GM10266 (cell line): ENCODE measurements around the gene TMEM214.

ENCODE experiments used
- DNase-seq: peaks from one replicate; pipeline ENCODE4 v3.0.0; 2012; ENCODE audit errors: extremely low spot score
- TF ChIP-seq, protein P1 (sequence below): IDR thresholded peaks from 2 replicates; pipeline ENCODE4 v1.5.1; 2012; ENCODE audit warnings: mild to moderate bottlenecking, low read depth; ENCODE audit not compliant: control insufficient read depth, insufficient read depth; ENCODE audit errors: missing control alignments

The TMEM214 gene

DNA sequence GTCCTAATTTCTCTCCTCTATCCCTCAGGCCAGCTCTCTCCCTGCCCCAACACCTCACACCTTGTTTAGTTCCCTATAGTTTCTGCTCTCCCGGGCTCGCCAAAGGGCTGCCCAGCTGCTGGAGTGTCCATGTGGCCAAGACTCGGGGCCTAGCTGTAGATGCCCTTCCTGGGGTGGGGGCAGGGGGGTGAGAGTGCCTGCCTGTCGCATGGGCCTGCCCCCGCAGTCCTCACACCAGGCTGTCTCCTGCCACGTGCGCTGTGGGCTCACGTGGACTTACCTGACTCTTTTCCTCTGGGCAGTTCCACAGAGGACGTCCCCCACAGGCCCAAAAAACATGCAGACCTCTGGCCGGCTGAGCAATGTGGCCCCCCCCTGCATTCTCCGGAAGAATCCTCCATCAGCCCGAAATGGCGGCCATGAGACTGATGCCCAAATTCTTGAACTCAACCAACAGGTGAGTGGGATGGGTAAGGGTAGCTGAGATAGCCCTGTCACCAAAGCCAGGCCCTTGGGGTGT lies 7.4 kb upstream of the TMEM214 start:
- no peak for DNase-seq
- TF ChIP-seq, protein P1, sequence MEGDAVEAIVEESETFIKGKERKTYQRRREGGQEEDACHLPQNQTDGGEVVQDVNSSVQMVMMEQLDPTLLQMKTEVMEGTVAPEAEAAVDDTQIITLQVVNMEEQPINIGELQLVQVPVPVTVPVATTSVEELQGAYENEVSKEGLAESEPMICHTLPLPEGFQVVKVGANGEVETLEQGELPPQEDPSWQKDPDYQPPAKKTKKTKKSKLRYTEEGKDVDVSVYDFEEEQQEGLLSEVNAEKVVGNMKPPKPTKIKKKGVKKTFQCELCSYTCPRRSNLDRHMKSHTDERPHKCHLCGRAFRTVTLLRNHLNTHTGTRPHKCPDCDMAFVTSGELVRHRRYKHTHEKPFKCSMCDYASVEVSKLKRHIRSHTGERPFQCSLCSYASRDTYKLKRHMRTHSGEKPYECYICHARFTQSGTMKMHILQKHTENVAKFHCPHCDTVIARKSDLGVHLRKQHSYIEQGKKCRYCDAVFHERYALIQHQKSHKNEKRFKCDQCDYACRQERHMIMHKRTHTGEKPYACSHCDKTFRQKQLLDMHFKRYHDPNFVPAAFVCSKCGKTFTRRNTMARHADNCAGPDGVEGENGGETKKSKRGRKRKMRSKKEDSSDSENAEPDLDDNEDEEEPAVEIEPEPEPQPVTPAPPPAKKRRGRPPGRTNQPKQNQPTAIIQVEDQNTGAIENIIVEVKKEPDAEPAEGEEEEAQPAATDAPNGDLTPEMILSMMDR: no peak

DNA sequence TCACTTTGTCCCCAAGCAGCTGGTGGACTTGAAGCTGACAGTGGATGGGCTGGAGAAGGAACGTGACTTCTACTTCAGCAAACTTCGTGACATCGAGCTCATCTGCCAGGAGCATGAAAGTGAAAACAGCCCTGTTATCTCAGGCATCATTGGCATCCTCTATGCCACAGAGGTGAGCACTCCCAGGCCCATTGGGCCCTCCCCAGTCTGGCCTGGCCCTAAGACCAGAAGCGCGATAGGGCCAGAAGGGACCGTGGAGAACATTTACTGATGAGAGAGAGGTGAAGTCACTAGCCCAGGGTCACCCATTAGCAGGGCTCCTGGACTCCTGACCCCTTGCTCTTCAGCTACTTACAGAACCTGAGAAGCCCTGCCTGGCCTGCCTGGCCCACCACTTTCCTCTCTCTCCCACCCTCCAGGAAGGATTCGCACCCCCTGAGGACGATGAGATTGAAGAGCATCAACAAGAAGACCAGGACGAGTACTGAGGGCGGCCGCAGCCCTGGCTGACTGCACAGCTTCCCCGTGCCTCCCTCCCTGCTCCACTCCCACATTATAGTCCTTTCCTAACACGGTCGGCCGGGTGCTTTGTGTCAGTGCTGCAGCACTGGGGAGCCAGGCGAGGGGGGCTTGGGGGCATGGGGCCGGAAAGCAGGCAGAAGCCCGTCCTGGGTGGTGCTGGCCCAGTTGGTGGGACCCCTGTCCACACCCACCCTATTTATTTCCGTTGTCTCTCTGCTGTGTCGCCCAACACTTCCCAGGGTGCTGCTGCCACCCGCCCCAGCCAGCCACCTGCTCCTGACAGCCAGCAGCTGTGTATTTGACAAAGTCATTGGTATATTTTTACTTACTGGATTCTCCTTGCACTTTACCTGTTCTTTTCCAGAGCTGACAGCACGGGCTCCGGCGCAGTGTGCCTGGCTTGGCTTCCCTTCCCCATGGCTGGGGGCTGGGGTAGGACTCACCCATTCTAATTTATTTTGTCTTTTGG lies 6.6 kb upstream of the TMEM214 start:
- TF ChIP-seq, protein P1: no peak
- no peak for DNase-seq

DNA sequence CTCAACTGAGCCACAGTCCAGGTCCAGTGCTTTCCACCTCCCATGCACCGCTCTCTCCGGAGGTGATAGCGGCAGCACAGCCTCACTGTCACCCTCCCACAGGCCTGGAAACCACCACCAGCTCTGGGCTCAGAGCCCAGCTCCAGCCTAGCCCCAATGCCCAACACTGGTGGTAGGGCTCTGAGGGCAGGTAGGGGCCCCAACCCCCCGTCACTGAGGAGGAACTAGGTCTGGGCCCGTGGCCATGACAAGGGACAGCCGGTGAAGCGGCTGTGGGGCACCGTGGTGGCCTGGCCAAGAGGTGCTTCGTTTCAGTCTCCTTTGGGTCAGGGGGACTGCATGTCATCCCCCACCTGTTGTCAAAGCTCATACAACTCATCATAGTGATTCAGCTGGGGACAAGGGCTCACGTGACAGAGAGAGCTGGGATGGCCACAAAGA lies 5.5 kb upstream of the TMEM214 start:
- no peak for DNase-seq
- TF ChIP-seq, protein P1: no peak

DNA sequence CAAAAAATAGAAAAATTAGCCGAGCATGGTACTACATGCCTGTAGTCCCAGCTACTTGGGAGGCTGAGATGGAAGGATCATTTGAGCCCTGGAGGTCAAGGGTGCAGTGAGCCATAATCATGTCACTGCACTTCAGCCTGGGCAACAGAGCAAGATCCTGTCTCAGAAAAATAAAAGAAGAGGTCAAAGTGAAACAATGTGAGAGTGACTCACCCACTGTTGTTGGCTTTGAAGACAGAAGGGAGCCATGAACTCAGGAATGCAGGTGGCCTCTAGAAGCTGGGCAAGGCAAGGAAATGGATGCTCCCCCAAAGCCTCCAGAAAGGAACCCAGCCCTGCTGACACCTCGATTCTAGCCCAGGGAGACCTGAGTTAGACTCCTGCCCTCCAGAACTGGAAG lies 3.7 kb upstream of the TMEM214 start:
- no peak for DNase-seq
- TF ChIP-seq, protein P1: no peak

DNA sequence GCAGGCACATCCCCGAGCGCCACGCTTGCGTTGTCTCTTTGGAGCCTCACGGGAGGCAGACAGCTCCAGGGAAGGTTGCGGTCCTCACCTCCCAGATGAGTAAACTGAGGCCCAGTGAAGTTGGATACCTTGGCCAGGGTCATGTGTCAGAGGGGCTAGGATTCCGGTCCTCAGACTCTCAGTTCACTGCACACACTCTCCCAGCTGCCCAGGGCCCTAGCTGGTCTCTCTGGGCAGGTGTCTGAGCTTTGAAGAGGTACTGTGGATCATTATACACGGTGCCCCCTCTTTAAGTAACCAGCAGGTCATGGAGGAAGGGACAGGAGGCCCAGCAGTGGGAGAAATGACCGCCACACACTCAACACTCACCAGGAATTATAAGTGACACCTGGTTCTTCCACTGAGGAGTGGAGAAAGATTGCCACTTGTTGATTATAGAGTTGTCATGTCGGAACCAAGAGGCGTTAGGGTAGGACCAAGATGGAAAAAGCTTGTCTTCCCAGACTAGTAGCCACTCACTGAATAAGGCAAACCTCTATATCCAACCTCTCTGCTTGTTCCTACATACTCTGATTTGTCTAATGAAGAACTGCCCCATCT lies 588 bp downstream of the TMEM214 start:
- TF ChIP-seq, protein P1: no peak
- DNase-seq: no peak

DNA sequence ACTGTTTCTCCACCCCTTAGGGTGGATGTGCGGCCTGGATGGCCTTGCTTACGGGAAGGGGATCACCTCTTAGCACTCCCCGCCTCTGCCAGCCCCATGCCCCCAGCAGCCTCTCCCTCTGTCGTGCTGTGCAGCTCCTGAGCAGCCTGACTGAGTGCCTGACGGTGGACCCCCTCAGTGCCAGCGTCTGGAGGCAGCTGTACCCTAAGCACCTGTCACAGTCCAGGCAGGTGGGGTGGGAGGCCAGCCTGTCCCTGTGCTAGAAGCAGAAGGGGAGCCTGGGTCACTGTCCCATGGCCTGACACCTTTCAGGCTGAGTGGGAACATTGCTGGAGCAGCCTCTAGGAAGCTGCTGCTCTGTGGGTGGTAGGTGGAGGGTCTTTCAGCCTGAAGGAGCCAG lies 5.2 kb downstream of the TMEM214 start:
- DNase-seq: no peak
- TF ChIP-seq, protein P1: no peak
